Cardiac fibroblast (primary cell): ENCODE data around the gene CNBD2.
"Not testable (repeated sequence)": the region's sequence is repeated elsewhere in the genome, so short reads cannot be mapped to it uniquely, and the experiment has no call there.

Experiments
- DNase-seq, 2 donors: peaks; one replicate each; pipeline versions ENCODE4 v3.0.0 to v3.0.0-alpha.2; 2010; ENCODE audit warnings: low read depth in 2 of 2
- H3K4me3 ChIP-seq, 2 donors: replicated peaks in 1 of 2; 1 replicate in 1 of 2; 2 replicates in 1 of 2; pipeline ENCODE4 v1.5.1; 2011; ENCODE audit warnings: low read depth in 2 of 2, low read length in 2 of 2, mild to moderate bottlenecking in 2 of 2, moderate library complexity in 1 of 2
- CTCF ChIP-seq: IDR thresholded peaks from one replicate; pipeline ENCODE4 v1.5.1; 2011; ENCODE audit warnings: low read depth, mild to moderate bottlenecking, low read length, inconsistent platforms

CNBD2 gene

GRCh38 chr20:36050436-36051317 is 82.3 kb downstream of the CNBD2 start:
- DNase-seq, result peak; percentile 86 to 90
- no peak for TF ChIP-seq CTCF
- peak overlapping the region; percentile 79 to 80 for H3K4me3 ChIP-seq

- DNase-seq, result no peak
- H3K4me3 ChIP-seq, result peak overlapping the region; percentile 79 to 80
- TF ChIP-seq CTCF, result no peak
Measured at GRCh38 chr20:36051318-36052116, 83.1 kb downstream of the CNBD2 start.

GRCh38 chr20:36052117-36052513 is 83.7 kb downstream of the CNBD2 start:
- no peak for DNase-seq
- no peak overlapping the region for H3K4me3 ChIP-seq
- no peak for TF ChIP-seq CTCF

- DNase-seq, H3K4me3 ChIP-seq: not testable (repeated sequence)
Measured at GRCh38 chr20:36053863-36054518, 85.6 kb downstream of the CNBD2 start.

- no peak for DNase-seq
- TF ChIP-seq CTCF, result no peak
- H3K4me3 ChIP-seq, result no peak overlapping the region
Measured at GRCh38 chr20:36055145-36055544, 86.8 kb downstream of the CNBD2 start.

- no peak overlapping the region for H3K4me3 ChIP-seq
- DNase-seq, result no peak
- no peak for TF ChIP-seq CTCF
Measured at GRCh38 chr20:36060676-36061075, 92.3 kb downstream of the CNBD2 start.

GRCh38 chr20:36061754-36062153 is 93.4 kb downstream of the CNBD2 start:
- TF ChIP-seq CTCF, result no peak
- H3K4me3 ChIP-seq, result no peak overlapping the region
- DNase-seq, result peak in 1 of 2 donors; percentile 66
